GM12801 (cell line): ENCODE measurements around the gene SLC6A4.

Experiments
- TF ChIP-seq, protein P1 (sequence below): IDR thresholded peaks from one replicate; pipeline ENCODE4 v1.5.1; 2011; ENCODE audit warnings: control low read depth; ENCODE audit not compliant: insufficient read length; ENCODE audit errors: extremely low read depth

Gene SLC6A4

DNA sequence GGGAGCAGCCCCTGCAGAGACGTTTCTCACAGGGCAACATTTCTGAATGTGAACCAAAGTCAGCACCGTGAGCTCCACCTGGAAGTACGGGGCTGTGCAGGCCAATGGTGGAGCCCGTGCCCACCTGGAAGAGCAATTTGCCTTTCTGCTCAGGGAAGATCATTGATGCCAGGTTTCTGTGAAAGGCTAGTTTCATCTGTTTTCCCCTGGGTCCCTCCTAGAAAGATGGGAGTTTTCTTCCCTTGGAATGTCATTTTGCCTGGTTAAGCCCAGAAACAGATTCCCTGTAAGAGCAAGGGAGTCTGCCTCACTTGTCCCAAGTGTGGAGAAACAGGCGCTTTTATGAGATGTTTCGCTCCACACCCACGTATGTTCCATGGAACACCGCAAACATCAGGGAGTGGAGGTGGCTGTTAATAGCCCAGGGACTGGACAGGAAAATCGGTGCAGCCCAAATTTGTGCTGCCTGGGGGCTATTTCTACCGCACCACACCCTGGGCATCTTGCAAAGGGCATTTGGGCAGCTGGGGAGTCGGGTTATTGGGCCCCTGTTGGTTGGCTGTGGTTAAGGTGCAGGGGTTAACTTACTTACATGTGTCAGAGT lies 2.6 kb downstream of the SLC6A4 start:
- TF ChIP-seq, protein P1, sequence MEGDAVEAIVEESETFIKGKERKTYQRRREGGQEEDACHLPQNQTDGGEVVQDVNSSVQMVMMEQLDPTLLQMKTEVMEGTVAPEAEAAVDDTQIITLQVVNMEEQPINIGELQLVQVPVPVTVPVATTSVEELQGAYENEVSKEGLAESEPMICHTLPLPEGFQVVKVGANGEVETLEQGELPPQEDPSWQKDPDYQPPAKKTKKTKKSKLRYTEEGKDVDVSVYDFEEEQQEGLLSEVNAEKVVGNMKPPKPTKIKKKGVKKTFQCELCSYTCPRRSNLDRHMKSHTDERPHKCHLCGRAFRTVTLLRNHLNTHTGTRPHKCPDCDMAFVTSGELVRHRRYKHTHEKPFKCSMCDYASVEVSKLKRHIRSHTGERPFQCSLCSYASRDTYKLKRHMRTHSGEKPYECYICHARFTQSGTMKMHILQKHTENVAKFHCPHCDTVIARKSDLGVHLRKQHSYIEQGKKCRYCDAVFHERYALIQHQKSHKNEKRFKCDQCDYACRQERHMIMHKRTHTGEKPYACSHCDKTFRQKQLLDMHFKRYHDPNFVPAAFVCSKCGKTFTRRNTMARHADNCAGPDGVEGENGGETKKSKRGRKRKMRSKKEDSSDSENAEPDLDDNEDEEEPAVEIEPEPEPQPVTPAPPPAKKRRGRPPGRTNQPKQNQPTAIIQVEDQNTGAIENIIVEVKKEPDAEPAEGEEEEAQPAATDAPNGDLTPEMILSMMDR, result no peak

DNA sequence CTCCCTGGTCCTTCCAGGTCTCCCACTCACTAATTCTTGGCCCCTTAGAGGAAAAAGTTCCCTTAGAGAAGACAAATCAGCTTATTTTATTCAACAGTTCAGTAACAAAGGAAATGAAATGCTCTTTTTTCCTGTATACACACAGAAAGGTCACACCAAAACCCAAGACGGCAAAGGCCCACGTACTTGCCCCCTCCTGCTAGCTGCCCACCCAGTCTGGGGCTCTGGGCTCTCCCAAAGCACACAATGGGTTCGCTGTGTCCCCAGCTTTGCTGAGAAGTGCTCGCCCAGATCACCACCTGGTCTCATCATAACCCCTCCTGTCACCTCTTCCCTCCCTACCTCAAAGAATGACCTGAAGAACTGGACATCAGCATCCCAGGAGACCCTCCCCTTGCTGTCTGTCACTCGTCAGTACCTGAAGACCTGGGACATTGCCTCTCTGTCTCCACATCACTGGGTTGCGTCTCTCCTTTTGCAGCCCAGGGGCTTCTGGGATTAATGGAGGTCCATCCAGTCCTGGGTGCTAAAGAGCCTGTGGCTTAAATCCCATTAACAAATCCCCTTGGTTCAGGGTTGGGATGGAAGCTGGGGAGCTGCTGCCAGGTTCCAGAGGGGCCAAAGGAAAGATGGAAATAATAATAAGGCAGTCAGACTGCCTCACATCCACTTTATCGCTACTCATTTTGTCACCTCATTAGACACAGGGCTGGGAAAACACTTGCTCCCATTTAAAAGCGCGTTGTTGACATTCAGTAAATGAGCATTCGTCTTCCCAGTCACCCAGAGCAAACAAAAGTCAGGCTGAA lies 3.3 kb downstream of the SLC6A4 start:
- TF ChIP-seq, protein P1, result no peak

DNA sequence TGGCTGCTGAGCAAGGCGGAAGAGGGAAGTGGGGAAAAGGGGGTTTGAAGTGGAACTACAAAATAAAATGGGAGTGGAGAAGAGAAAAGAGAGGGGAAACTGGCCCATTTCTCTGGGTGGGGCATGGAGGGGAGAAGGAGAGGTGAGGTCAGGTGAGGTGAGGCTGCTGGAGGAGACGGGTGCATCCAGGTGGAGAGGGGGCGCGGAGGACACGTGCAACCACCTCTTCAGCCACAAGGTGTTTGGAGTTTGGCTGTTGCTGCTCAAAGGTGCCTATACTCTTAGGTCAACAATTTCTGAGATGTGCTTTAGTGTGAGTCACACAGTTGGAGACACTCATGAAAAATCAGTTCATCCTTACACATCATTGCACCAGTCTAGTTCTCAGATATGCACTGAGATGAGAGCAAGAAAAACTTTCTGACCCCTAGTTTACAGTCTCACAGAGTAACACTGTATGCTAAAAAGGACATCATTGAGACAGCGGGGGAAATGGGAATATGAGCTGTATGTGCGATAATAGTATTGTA lies 4.8 kb downstream of the SLC6A4 start:
- TF ChIP-seq, protein P1, result no peak

DNA sequence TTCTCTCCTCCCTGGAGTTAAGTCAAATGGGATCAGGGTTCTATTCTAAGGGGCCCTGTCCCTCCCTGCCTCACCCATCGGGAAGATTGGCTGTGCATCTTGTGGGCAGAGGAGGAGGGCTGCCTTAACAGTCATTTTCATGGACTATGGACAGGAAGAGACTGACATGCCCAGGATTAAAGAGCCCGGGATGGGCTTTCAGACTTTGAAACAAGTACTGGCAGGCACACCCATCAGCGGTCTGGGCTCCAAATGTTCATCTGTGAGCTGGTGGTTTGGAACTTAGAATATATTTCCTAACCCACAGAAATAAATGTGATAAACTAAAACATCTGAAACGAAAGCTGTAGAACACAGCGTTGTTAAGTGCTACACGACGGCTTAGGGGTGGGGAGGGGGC lies 6.5 kb downstream of the SLC6A4 start:
- TF ChIP-seq, protein P1, result no peak

DNA sequence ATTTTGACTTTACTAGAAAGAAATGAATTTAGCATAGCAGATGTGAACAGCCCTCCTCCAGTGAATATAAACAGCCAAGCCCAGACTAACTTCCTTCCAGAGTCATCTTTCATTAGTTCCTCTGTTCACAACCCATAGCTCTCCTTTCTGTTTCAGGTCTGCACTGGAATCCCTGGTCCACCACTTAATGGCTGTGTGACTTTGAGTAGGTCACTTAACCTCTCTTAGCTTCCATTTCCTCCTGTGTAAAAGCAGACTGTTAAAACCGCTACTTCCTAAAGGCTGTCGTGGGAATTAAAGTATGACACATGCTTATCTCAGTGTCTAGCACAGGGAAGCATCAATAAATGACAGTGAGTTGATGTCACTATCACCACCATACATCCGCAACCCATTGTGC lies 7.5 kb downstream of the SLC6A4 start:
- TF ChIP-seq, protein P1, result no peak

DNA sequence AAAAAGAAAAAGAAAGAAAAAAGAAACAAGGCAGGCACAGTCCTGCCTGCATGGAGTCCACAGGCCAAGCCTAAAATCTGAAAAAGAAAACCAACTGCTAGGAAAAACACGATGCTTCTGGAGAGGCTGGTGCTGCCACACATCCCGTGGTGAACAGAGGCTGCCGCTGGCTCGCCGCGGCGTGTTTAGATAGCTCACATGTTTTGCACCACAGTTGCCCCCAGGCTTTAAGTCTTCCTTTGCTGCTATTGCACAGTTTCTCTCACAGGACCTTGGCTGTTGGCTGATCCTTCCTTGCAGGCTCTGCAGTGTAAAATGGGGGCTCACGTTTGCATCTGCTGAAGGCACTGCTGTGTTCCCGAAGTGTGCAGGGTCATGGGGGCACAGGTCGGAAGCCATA lies 8.6 kb downstream of the SLC6A4 start:
- TF ChIP-seq, protein P1, result no peak

DNA sequence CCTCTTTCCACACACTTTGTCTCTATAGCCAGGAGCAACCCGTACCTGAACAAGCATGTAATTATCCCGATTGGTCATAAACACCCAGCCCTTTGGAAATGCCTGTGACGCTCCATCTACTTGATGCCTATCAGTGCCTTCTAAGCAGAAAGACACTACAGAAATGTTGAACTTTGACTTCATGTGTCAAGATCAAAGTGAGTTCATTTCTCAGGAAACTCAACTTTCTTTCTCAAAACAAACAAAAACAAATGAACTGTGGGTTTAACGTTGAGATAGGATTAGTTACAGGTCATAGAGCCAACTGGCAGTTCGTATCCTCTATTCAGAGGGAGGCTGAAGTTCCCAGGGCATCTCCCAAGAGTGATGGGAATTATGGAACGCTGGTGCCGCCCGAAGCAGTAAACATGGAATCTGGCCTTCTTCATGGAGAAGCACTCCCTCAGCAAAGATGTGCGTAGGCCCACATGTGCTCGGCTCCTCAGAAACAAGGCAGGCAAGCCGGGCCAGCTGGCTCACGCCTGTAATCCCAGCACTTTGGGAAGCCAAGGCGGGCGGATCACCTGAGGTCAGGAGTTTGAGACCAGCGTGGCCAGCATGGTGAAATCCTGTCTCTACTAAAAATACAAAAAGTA lies 9.5 kb downstream of the SLC6A4 start:
- TF ChIP-seq, protein P1, result no peak
